Gastrocnemius medialis (tissue), 4 donors: Measurements from ENCODE around the gene ACKR2. TPM values are rescaled to one million over a fixed set of nuclear protein-coding genes. Genes with fewer than 3 reads are reported as not detected.
"Not testable (repeated sequence)": the region's sequence is repeated elsewhere in the genome, so short reads cannot be mapped to it uniquely, and the experiment has no call there.

ENCODE experiments used
- ATAC-seq, 2 donors: fragments of 150-250 bp; one replicate each; pipeline ENCODE4 v1.9.1; 2016
- DNase-seq, 2 donors: peaks; one replicate each; pipeline ENCODE4 v3.0.0-alpha.2; 2019
- H3K27ac ChIP-seq, 4 donors: fragments of 200-600 bp; sonication (generic); 1 replicate in 1 of 4; 2 replicates in 3 of 4; pipeline ENCODE4 v1.5.1; 2016 to 2018; ENCODE audit warnings: mild to moderate bottlenecking in 2 of 4, moderate library complexity in 1 of 4
- H3K27me3 ChIP-seq, 3 donors: fragments of 200-600 bp; sonication (generic) in 2 of 3; 1 replicate in 1 of 3; 2 replicates in 2 of 3; pipeline versions ENCODE4 v1.5.1 to v1.6.0; 2016 to 2019; ENCODE audit warnings: mild to moderate bottlenecking in 1 of 3, moderate library complexity in 1 of 3
- H3K36me3 ChIP-seq, 2 donors: fragments of 200-600 bp; sonication (generic) in 1 of 2; one replicate each; pipeline ENCODE4 v1.5.1; 2017 to 2018
- H3K4me1 ChIP-seq, 2 donors: fragments of 200-600 bp; sonication (generic) in 1 of 2; one replicate each; pipeline ENCODE4 v1.5.1; 2016 to 2017; ENCODE audit warnings: mild to moderate bottlenecking in 2 of 2
- H3K4me3 ChIP-seq, 4 donors: fragments of 200-600 bp; sonication (generic) in 3 of 4; 1 replicate in 1 of 4; 2 replicates in 3 of 4; pipeline ENCODE4 v1.5.1; 2016 to 2019; ENCODE audit warnings: mild to moderate bottlenecking in 2 of 4
- H3K9me3 ChIP-seq, 3 donors: fragments of 200-600 bp; sonication (generic) in 2 of 3; 1 replicate in 1 of 3; 2 replicates in 2 of 3; pipeline ENCODE4 v1.5.1; 2016 to 2019
- CTCF ChIP-seq, 5 experiments: fragments of 450-650 bp in 3 of 5; fragments of 200-600 bp in 2 of 5; sonication (generic) in 2 of 5; IDR thresholded peaks in 4 of 5; conservative IDR thresholded peaks in 1 of 5; 1 replicate in 4 of 5; 2 replicates in 1 of 5; pipeline ENCODE4 v1.5.1; 2016 to 2019; ENCODE audit warnings: antibody characterized with exemption in 5 of 5, mild to moderate bottlenecking in 3 of 5, moderate library complexity in 3 of 5
- POLR2A ChIP-seq, 2 donors: fragments of 450-650 bp; IDR thresholded peaks; one replicate each; pipeline ENCODE4 v1.6.1; 2017; ENCODE audit warnings: antibody characterized with exemption in 2 of 2, mild to moderate bottlenecking in 2 of 2, moderate library complexity in 2 of 2
- in situ Hi-C, 4 donors: fragments of 200-750 bp; cut with MboI; loops; one replicate each; pipeline versions ENCODE4 v1.15.0 to v1.8.0; 2017; ENCODE audit warnings: low sequenced_read_pairs in 4 of 4
- intact Hi-C: fragments of 100-400 bp; cut with DNase I; formaldehyde crosslinking; loops from one replicate; pipeline ENCODE4 v1.15.1; 2023; ENCODE audit warnings: low total_unique reads
- total RNA-seq, 4 donors: library from RNA; depleted of rRNA; stranded (reverse); fragments of >200 nt; gene quantifications; one replicate each; pipeline versions ENCODE4 v1.1.0 to v1.2.3, GENCODE V29; 2016

Gene ACKR2
- total RNA-seq, 4 donors from 2014 or later, result 0.23 to 1.1 (median 0.51) TPM; not detected in 1

- DNase-seq, result no peak
- intact Hi-C loops (loop anchor here (10.0 kb wide), 1 partner anchor 295 kb away; the partner anchor contains the start of gene SEC22C), in situ Hi-C loops (loop anchor here in 2 of 4 donors (10.0 kb wide), 2 partner anchors 45 to 95 kb away; no protein-coding TSS in a partner anchor)
- ATAC-seq, result no peak
- H3K27me3 ChIP-seq, result no peaks in the 10 kb centered on the region
- peak overlapping the region; percentile 78 to 90 (median 84) for H3K4me3 ChIP-seq
- H3K9me3 ChIP-seq, result no peaks in the 10 kb centered on the region
- peaks cover 4 to 5% of the 10 kb centered on the region in 2 donors for H3K4me1 ChIP-seq
- TF ChIP-seq CTCF (IDR thresholded peaks at IDR 0.05 in 4 of 5, conservative IDR thresholded peaks at IDR 0.05 in 1 of 5), result no peak
- no peak for TF ChIP-seq POLR2A (IDR thresholded peaks at IDR 0.05)
- H3K36me3 ChIP-seq, result no peaks in the 10 kb centered on the region
- peak overlapping the region in 2 of 4 donors; percentile 81 for H3K27ac ChIP-seq
These were observed 70.9 kb downstream of the ACKR2 start for GRCh38 chr3:42880183-42880582.

- H3K9me3 ChIP-seq, result no peaks in the 10 kb centered on the region
- H3K4me3 ChIP-seq, result peak overlapping the region; percentile 78 to 90 (median 84)
- DNase-seq (peak; percentile 75 to 76), ATAC-seq (peak; percentile 97 to 99)
- peak overlapping the region; percentile 77 to 82 (median 81) for H3K27ac ChIP-seq
- in situ Hi-C loops (loop anchor here in 2 of 4 donors (10.0 kb wide), 2 partner anchors 46 to 96 kb away; no protein-coding TSS in a partner anchor), intact Hi-C loops (loop anchor here (1.0 to 10.0 kb wide), 3 partner anchors 50 to 296 kb away; partner anchors contain the start of gene SEC22C)
- H3K36me3 ChIP-seq, result no peaks in the 10 kb centered on the region
- TF ChIP-seq POLR2A (IDR thresholded peaks at IDR 0.05) (no peak), CTCF (IDR thresholded peaks at IDR 0.05 in 4 of 5, conservative IDR thresholded peaks at IDR 0.05 in 1 of 5) (peak; percentile 89 to 95 (median 92))
- no peaks in the 10 kb centered on the region for H3K27me3 ChIP-seq
- H3K4me1 ChIP-seq, result peaks cover 4 to 5% of the 10 kb centered on the region in 2 donors
These were observed 71.6 kb downstream of the ACKR2 start for GRCh38 chr3:42880601-42881451.

- not testable (repeated sequence) for H3K4me3 ChIP-seq, H3K4me1 ChIP-seq, H3K27ac ChIP-seq, H3K36me3 ChIP-seq, DNase-seq, ATAC-seq, H3K27me3 ChIP-seq, H3K9me3 ChIP-seq
- intact Hi-C loops (loop anchor here (10.0 kb wide), 1 partner anchor 299 kb away; the partner anchor contains the start of gene SEC22C), in situ Hi-C loops (loop anchor here in 2 of 4 donors (10.0 kb wide), 2 partner anchors 49 to 99 kb away; no protein-coding TSS in a partner anchor)
These were observed 74.1 kb downstream of the ACKR2 start for GRCh38 chr3:42883251-42883930.

- peaks cover 4 to 5% of the 10 kb centered on the region in 2 donors for H3K4me1 ChIP-seq
- no peak for ATAC-seq
- in situ Hi-C loops, result loop anchor here in 2 of 4 donors (10.0 kb wide), 2 partner anchors 50 to 100 kb away; no protein-coding TSS in a partner anchor
These were observed 75.1 kb downstream of the ACKR2 start for GRCh38 chr3:42884324-42884723.

More at GRCh38 chr3:42884324-42884723, 75.1 kb downstream of the ACKR2 start:
- TF ChIP-seq POLR2A (IDR thresholded peaks at IDR 0.05) (no peak), CTCF (IDR thresholded peaks at IDR 0.05 in 4 of 5, conservative IDR thresholded peaks at IDR 0.05 in 1 of 5) (no peak)
- no peaks in the 10 kb centered on the region for H3K36me3 ChIP-seq
- H3K4me3 ChIP-seq, result no peak overlapping the region
- DNase-seq, result no peak
- no peaks in the 10 kb centered on the region for H3K27me3 ChIP-seq
- no peaks in the 10 kb centered on the region for H3K9me3 ChIP-seq
- intact Hi-C loops, result loop anchor here (10.0 kb wide), 1 partner anchor 300 kb away; the partner anchor contains the start of gene SEC22C
- no peak overlapping the region for H3K27ac ChIP-seq
